HUDEP-2 (cell line): ENCODE measurements around the gene ANTXR1.

ENCODE experiments used
- DNase-seq, 76 experiments: peaks; one replicate each; lab custom pipeline; 2025; ENCODE audit not compliant: unreplicated experiment in 76 of 76; lab: John Stamatoyannopoulos, UW

ANTXR1 gene

GRCh38 chr2:69126341-69126740, 113.4 kb downstream of the ANTXR1 start:
- no peak for DNase-seq

DNA sequence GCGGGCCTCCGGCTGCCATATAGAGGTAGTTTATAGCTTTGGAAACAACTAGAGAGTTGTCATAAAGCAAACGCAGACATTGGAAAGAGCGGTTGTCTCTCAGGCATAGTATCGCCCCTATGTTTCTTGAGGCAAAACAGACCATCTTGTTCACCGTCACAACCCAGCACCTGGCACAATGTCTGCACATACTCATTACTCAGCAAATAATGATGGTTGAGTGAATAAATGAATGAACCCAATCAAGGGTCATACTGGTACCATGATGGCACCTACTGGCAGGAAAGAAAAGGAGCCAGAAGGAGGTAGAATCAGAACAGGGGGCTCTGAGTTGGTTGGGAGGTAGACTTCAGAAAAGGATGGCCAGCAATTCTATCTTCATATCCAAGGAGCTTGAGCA, 118.5 kb downstream of the ANTXR1 start:
- DNase-seq: no peak

GRCh38 chr2:69131983-69132675, 119.2 kb downstream of the ANTXR1 start:
- no peak for DNase-seq

DNA sequence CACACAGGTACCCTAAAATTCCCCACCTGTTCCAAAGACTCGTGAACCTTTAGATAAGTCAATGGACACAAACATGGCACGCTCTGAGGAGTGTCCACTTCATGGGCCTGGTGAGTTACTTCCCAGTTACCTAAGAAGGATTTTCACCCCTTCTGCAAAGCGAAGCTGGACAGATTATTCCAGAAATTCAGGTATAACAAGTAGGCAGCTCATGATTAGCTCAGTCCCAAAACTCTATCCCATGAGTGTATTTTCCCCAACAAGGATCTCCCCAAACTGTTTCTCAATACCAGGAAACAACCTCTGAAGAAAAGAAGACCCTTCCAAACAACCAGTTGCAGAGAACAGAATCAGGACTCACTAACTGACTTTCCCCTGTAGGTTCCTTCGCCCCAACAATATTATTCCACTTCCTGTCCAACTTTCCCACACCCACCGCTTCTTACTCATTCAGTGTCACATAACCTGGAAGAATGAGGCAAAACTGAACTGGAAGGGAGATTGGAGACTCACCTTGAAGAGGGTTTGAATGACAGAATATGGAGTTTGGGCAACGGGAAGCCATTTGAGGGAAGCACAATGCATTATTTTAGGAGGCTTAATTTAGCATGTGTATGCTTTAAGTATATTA, 120.1 kb downstream of the ANTXR1 start:
- DNase-seq: no peak

- no peak for DNase-seq
Observed at GRCh38 chr2:69133898-69134297, 120.9 kb downstream of the ANTXR1 start.

DNA sequence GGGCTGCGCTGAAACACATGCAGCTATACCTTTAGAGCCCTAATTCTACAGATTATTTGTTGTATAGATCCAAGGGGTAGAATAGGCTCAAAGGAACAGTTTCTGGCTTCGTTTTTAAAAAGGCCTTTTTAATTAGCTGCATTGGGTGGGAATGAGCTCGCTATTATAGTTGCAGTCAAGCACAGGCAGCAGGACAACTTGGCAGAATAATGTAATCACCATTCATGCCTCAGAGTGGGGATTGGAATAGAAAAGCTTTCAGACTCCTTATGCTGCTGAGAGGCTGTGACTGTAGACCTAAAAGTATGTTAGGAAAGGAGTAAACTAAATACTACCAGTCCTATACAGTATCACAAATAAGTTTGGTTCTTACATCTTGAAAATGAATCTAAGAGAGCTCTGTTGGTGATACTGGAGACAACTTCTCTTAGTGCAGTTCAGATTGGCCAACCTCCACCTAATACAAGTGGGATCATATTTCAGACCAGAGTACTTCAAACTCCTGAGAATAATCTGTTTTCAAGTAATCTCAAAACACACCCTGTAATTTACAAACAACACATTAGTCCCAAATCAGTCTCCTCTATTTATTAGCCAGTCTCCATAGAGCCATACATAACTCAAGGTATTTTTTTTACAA, 121.4 kb downstream of the ANTXR1 start:
- DNase-seq: no peak

DNA sequence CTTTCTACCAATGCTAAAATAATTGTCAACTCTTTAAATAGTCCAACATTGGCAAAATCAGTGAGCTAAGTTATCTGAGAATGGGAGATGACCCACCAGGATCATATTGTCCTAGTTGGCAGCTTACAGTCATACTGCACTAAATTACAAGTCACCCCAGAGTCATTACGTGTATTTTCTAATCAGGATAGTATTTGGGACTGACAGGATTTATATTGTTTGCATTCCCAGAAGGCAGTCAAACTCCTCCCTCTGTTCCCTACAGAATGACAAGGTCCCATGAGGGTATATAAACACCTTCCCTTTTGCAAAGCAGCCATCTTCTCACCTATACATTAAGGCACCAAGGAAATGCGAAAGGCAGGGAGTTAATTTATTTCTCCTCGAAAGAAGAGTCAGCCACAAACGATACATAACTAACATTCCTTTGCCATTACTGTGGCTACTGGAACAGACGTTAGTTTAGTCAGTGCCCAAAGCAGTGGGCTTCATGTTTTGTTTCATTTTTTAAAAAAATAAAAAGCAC, 125.3 kb downstream of the ANTXR1 start:
- no peak for DNase-seq

DNA sequence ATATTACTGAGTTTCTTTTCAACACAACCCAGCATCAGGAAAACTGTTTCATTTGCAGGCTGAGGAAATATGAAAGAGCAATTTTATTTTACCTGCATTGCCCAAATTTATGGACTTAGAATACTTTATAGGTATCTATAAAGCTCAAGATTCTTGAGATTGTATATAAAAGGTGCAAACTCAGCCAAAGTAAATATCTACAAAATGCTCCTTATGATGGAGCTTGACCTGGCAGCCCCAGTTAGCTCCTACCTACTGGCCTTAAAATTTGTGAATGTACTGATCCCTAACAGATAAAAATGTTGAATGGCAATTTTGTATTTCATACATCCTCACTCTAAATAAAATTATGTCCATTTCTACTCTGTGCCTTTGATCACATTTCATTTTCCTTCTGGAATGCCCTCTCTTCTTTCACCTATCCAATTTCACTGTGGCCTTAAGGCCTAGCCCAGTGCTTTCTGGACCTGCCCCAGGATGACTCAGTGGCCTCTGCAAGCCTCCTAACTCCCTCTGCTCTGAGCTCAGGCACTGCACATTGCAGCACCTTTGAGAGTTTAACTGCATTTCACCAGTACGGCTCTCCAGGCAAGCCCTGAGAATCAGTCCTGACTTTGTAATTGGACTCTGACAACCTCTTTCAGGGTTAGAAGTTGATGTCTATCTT, 125.9 kb downstream of the ANTXR1 start:
- DNase-seq: no peak

- DNase-seq: no peak
Observed at GRCh38 chr2:69139778-69140670, 127.0 kb downstream of the ANTXR1 start.

- DNase-seq: no peak
Observed at GRCh38 chr2:69141061-69141460, 128.1 kb downstream of the ANTXR1 start.

DNA sequence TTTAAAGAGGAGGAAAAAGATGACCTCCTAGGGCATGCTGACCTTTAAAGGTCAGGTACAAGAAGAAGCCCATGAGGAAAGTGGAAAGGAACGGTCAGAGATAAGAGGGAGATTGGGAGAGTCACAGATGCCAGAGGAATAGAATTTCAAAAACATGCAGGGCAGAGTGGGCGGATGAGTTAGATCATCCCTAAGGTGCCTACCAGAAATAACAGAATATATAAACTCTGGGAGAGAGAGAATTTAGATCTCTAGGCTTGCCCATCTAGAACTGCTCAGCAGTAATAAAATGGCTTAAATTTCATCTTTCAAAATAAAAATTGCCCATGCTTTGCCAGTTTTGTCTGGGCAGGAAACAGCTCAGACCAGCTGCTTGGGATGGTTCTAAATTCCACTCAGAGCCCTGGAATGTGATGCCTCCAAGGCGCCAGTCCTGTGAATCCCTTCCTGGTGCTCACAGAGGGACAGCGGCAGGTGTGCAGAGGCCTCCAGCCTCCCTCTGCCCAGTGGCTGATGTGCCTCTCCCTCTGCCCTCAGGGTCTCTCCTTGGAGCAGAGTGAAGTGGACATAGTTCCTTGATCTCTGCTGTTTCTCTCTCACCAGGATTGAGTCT, 130.9 kb downstream of the ANTXR1 start:
- DNase-seq: no peak

DNA sequence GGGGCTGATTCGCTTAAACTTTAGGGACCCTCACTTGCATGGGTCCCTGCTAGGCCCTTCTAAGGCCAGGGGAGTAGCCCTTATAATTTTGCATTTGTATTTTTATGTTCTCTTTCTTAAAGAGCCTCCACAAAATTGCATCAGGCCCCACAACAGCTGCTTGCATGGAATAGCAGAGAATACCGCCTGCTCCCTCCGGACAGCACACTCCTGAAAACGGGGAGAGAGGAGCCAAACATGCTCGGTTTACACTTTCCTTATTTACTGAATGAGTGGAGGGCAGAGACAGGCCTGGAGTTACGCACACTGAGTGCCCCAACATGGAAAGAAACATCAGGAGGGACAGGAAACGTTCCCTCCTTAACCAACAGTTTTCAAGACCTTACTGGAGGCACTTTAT, 132.2 kb downstream of the ANTXR1 start:
- DNase-seq: no peak

GRCh38 chr2:69147841-69148533, 135.0 kb downstream of the ANTXR1 start:
- DNase-seq: no peak

- DNase-seq: no peak
Observed at GRCh38 chr2:69149631-69150215, 136.7 kb downstream of the ANTXR1 start.

DNA sequence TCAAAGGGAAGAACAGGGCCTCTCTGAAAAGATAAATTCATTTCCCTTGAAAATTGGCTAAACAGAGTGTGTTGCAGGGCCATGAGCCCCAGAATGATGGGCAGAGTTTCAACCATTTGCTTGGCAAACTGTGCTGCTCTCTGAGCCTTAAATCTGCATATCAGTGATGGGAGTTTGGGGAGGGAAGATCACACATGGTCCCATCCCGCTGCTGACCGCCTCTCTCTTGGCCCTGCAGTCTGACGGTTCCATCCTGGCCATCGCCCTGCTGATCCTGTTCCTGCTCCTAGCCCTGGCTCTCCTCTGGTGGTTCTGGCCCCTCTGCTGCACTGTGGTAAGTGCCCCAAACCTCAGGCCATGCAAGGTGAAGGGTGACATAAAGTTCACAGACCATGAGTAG, 139.0 kb downstream of the ANTXR1 start:
- DNase-seq: no peak

DNA sequence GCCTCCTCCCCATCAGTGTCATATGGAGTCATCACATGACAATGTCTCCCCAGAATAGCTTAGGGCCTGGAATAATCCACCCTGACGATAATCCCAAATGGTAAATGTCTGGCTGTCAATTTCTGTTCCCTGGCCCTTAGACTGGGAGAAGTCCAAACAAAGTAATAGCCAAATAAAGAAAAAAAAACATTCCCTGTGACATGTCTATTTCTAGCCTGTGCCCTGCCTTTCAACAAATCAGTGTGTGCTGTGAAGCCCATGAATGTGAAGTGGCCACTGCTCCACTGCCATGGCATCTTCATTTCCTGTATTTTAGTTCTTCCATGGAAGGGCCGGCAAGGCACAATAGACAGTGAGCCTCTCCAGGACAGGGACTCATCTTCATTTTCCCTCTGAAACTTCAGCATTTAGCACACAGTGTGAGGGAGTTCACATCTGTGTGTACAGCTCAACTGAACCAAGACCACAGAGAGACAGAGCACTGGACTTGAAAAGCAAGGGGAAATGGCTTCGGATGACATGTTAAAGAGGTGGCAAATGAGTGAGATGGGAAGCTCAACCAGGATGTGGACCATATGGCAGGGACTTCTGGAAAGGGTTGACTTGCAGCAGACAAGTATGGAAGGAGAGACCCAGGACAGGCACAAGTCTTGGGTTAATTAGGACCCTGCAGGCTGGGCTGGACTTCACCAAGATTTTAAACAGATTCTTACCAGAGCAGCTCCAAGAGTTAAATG, 140.0 kb downstream of the ANTXR1 start:
- no peak for DNase-seq

GRCh38 chr2:69154106-69154505, 141.1 kb downstream of the ANTXR1 start:
- DNase-seq: no peak

GRCh38 chr2:69156624-69157023, 143.6 kb downstream of the ANTXR1 start:
- DNase-seq: no peak
